ENCODE measurements around the gene SEMA6A. TPM values are rescaled to one million over a fixed set of nuclear protein-coding genes. Genes with fewer than 3 reads are reported as not detected.

Gene SEMA6A
- total RNA-seq, 2 experiments from 2014 or later: not detected

DNA sequence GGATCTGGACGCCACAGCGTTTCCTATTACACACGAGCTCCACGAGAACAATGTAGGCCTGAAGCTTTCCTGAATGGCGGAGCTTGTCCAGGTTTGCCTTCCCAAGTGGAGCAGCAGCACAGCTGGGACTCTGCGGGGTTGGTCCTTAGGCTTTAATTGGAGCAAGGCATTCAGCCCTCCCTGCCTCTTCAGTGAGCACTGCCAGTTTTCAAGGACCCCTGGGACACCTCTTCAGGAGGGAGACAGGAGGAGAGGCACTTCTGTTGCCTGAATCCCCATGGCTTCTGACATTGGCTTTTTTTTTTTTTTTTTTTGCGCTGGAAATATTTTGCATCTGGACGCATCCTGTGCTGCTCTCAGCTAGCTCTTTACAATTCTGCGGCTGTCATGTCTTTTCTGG is 179.4 kb downstream of the SEMA6A start:
- H3K4me3 Mint-ChIP-seq: no peak overlapping the region
- no peaks in the 10 kb centered on the region for H3K27me3 ChIP-seq (ENCODE audit: control insufficient read depth in 1 of 2, insufficient read depth in 2 of 2, low read length in 2 of 2)
- H3K4me1 Mint-ChIP-seq (ENCODE audit: low read depth): no peaks in the 10 kb centered on the region
- peaks cover 7% of the 10 kb centered on the region for H3K9me3 Mint-ChIP-seq
- intact Hi-C loops (cut with DNase I, micrococcal nuclease): no loop called here
- H3K9me3 ChIP-seq (ENCODE audit: control insufficient read depth in 1 of 2, insufficient read depth in 1 of 2, low read length in 2 of 2): no peaks in the 10 kb centered on the region
- H3K4me3 ChIP-seq (ENCODE audit: low read length): no peak overlapping the region
- no peaks in the 10 kb centered on the region for H3K4me1 ChIP-seq (ENCODE audit: insufficient read depth, low read length)
- ChIA-PET CTCF (no interaction called here), POLR2A (no interaction called here)
- H3K27ac ChIP-seq (ENCODE audit: low read depth in 1 of 2, low read length in 2 of 2): no peak overlapping the region
- ATAC-seq (ENCODE audit: poor library complexity) (no peak), DNase-seq (no peak)
- peaks cover 31% of the 10 kb centered on the region for H3K36me3 Mint-ChIP-seq (ENCODE audit: low read depth)
- H3K27me3 Mint-ChIP-seq: no peaks in the 10 kb centered on the region
- H3K27ac Mint-ChIP-seq: no peak overlapping the region
- no peaks in the 10 kb centered on the region for H3K36me3 ChIP-seq (ENCODE audit: insufficient read depth, low read length)
- TF ChIP-seq, protein P1, sequence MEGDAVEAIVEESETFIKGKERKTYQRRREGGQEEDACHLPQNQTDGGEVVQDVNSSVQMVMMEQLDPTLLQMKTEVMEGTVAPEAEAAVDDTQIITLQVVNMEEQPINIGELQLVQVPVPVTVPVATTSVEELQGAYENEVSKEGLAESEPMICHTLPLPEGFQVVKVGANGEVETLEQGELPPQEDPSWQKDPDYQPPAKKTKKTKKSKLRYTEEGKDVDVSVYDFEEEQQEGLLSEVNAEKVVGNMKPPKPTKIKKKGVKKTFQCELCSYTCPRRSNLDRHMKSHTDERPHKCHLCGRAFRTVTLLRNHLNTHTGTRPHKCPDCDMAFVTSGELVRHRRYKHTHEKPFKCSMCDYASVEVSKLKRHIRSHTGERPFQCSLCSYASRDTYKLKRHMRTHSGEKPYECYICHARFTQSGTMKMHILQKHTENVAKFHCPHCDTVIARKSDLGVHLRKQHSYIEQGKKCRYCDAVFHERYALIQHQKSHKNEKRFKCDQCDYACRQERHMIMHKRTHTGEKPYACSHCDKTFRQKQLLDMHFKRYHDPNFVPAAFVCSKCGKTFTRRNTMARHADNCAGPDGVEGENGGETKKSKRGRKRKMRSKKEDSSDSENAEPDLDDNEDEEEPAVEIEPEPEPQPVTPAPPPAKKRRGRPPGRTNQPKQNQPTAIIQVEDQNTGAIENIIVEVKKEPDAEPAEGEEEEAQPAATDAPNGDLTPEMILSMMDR (IDR thresholded peaks at IDR 0.05): no peak

DNA sequence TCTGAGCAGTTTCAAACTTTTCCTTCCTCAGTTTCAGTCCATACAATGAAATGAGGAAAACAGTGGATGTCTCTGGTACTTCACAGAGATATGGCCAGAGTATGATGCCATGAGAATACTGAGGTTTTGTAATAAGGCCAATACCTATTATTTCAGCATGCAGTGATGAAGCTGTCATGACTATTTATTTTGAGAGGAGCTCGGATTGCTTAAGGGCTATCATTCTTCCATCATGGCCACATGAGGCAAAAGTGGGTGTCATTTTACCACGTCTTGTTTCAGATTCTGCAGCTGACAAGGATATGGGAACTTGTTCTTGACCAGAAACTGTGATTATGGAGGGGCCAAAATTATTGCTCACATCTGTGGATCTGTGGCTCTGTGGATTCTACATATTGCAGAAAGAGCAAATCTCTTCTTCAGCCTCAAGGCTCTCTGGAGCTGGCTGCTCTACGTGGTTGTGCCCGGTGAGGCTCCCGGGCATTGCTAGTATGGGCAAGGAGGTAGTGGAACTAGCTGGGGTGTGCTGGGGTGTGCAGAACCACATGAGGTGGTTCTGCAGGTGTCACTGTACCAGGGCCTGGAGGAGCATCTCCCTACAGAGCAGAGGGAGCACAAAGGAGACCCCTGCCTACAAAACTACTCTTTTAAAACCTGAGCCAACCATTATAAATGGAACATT is 180.3 kb downstream of the SEMA6A start:
- ATAC-seq (ENCODE audit: poor library complexity): no peak
- ChIA-PET CTCF (no interaction called here), POLR2A (no interaction called here)
- Mint-ChIP-seq H3K36me3 (ENCODE audit: low read depth) (peaks cover 31% of the 10 kb centered on the region), H3K27me3 (no peaks in the 10 kb centered on the region), H3K4me1 (ENCODE audit: low read depth) (no peaks in the 10 kb centered on the region), H3K27ac (no peak overlapping the region), H3K4me3 (no peak overlapping the region), H3K9me3 (peaks cover 12% of the 10 kb centered on the region)
- intact Hi-C loops (cut with DNase I, micrococcal nuclease): no loop called here
- DNase-seq: no peak
- no peaks in the 10 kb centered on the region for H3K9me3 ChIP-seq (ENCODE audit: control insufficient read depth in 1 of 2, insufficient read depth in 1 of 2, low read length in 2 of 2)
- H3K27me3 ChIP-seq (ENCODE audit: control insufficient read depth in 1 of 2, insufficient read depth in 2 of 2, low read length in 2 of 2): no peaks in the 10 kb centered on the region
- TF ChIP-seq, protein P1 (IDR thresholded peaks at IDR 0.05): no peak
- no peak overlapping the region for H3K4me3 ChIP-seq (ENCODE audit: low read length)
- H3K4me1 ChIP-seq (ENCODE audit: insufficient read depth, low read length): no peaks in the 10 kb centered on the region
- no peaks in the 10 kb centered on the region for H3K36me3 ChIP-seq (ENCODE audit: insufficient read depth, low read length)
- no peak overlapping the region for H3K27ac ChIP-seq (ENCODE audit: low read depth in 1 of 2, low read length in 2 of 2)
